IMR-90 (cell line): ENCODE results near the gene TMEM259. TPM values are rescaled to one million over a fixed set of nuclear protein-coding genes. Genes with fewer than 3 reads are reported as not detected.

Experiments used
- ATAC-seq: fragments of 200-7000 bp; cut with Tn5 transposase; 2 replicates; pipeline ENCODE4 v1.9.1; 2020; ENCODE audit warnings: low read depth, mild to moderate bottlenecking, moderate library complexity
- BruUV-seq: library from RNA; stranded (reverse); fragments of 400-500 nt; replicated peaks from 2 replicates; lab custom pipeline; 2021; lab: Mats Ljungman, UMichigan
- CTCF ChIA-PET: fragments of 300-600 bp; formaldehyde crosslinking; extraction: SDS; loops from one replicate; lab custom pipeline; 2021; ENCODE audit warnings: antibody characterized with exemption; lab: Yijun Ruan, JAX
- POLR2A ChIA-PET: fragments of 300-600 bp; sonication (Branson Sonifier 250); formaldehyde crosslinking; loops from one replicate; lab custom pipeline; 2022; ENCODE audit warnings: antibody characterized with exemption; ENCODE audit not compliant: unreplicated experiment; lab: Charles Lee
- DNase-seq: peaks from one replicate; pipeline ENCODE4 v3.0.0; 2013
- H2AFZ ChIP-seq: replicated peaks from 2 replicates; pipeline ENCODE3; 2013; ENCODE audit warnings: low read length, mild to moderate bottlenecking; ENCODE audit not compliant: poor library complexity
- H2AK5ac ChIP-seq: 2 replicates; pipeline ENCODE4 v1.6.1; 2013; ENCODE audit warnings: low read depth, low read length, inconsistent platforms
- H2AK9ac ChIP-seq: replicated peaks from 2 replicates; pipeline ENCODE3; 2013; ENCODE audit warnings: mild to moderate bottlenecking, low read depth, low read length, moderate library complexity; ENCODE audit not compliant: poor library complexity
- H2BK120ac ChIP-seq: 2 replicates; pipeline ENCODE4 v1.6.1; 2013; ENCODE audit warnings: low read depth, low read length, inconsistent platforms
- H2BK15ac ChIP-seq: 3 replicates; pipeline ENCODE4 v1.6.1; 2013; ENCODE audit warnings: low read depth, low read length, inconsistent platforms
- H2BK20ac ChIP-seq: 2 replicates; pipeline ENCODE4 v1.6.1; 2013; ENCODE audit warnings: low read depth, mild to moderate bottlenecking, inconsistent platforms, low read length, moderate library complexity
- H2BK5ac ChIP-seq: 2 replicates; pipeline ENCODE4 v1.6.1; 2013; ENCODE audit warnings: mild to moderate bottlenecking, low read depth, low read length, inconsistent platforms; ENCODE audit not compliant: poor library complexity, severe bottlenecking
- H3K14ac ChIP-seq: replicated peaks from 2 replicates; pipeline ENCODE4 v1.6.1; 2013; ENCODE audit warnings: low read depth, low read length, inconsistent platforms
- H3K18ac ChIP-seq: 2 replicates; pipeline ENCODE4 v1.6.1; 2013; ENCODE audit warnings: low read depth, low read length, control low read depth
- H3K23ac ChIP-seq: 2 replicates; pipeline ENCODE4 v1.6.1; 2013; ENCODE audit warnings: low read depth, low read length, inconsistent platforms
- H3K27ac ChIP-seq: 2 replicates; pipeline ENCODE4 v1.5.1; 2013; ENCODE audit warnings: mild to moderate bottlenecking, control low read depth, low read length; ENCODE audit not compliant: insufficient read depth
- H3K27me3 ChIP-seq: 2 replicates; pipeline ENCODE4 v1.6.1; 2013; ENCODE audit warnings: low read length; ENCODE audit not compliant: control insufficient read depth, insufficient read depth
- H3K36me3 ChIP-seq: 2 replicates; pipeline ENCODE4 v1.6.1; 2013; ENCODE audit warnings: low read length, mixed read lengths; ENCODE audit not compliant: control insufficient read depth, insufficient read depth
- H3K4ac ChIP-seq: 2 replicates; pipeline ENCODE4 v1.6.1; 2013; ENCODE audit warnings: low read depth, low read length, inconsistent platforms
- H3K4me1 ChIP-seq: 2 replicates; pipeline ENCODE4 v1.6.1; 2013; ENCODE audit warnings: low read length, mixed read lengths; ENCODE audit not compliant: control insufficient read depth, insufficient read depth
- H3K4me2 ChIP-seq: 2 replicates; pipeline ENCODE4 v1.6.1; 2013; ENCODE audit warnings: low read depth, mild to moderate bottlenecking, control low read depth, low read length, moderate library complexity
- H3K4me3 ChIP-seq: 2 replicates; pipeline ENCODE4 v1.5.1; 2013; ENCODE audit warnings: low read depth, mild to moderate bottlenecking, control low read depth, low read length, moderate library complexity; ENCODE audit not compliant: insufficient read depth
- H3K56ac ChIP-seq: 2 replicates; pipeline ENCODE4 v1.6.1; 2013; ENCODE audit warnings: low read length, inconsistent platforms; ENCODE audit not compliant: insufficient read depth; ENCODE audit errors: extremely low read depth
- H3K79me1 ChIP-seq, 2 experiments: 2 replicates each; pipeline ENCODE4 v1.6.1; 2013; ENCODE audit warnings: low read length in 2 of 2, inconsistent platforms in 1 of 2, low read depth in 1 of 2
- H3K9ac ChIP-seq: 2 replicates; pipeline ENCODE4 v1.6.1; 2013; ENCODE audit warnings: low read depth, low read length, control low read depth
- H3K9me1 ChIP-seq: 2 replicates; pipeline ENCODE4 v1.6.1; 2013; ENCODE audit warnings: low read length, inconsistent platforms; ENCODE audit not compliant: insufficient read depth
- H3K9me3 ChIP-seq: 2 replicates; pipeline ENCODE4 v1.6.1; 2013; ENCODE audit warnings: low read length; ENCODE audit not compliant: control insufficient read depth, insufficient read depth
- H4K20me1 ChIP-seq: 2 replicates; pipeline ENCODE4 v1.6.1; 2013; ENCODE audit warnings: low read length, inconsistent platforms; ENCODE audit not compliant: insufficient read depth
- H4K5ac ChIP-seq: 2 replicates; pipeline ENCODE4 v1.6.1; 2013; ENCODE audit warnings: mild to moderate bottlenecking, low read depth, low read length, control low read depth
- H4K8ac ChIP-seq, 2 experiments: 2 replicates each; pipeline ENCODE4 v1.6.1; 2013; ENCODE audit warnings: low read depth in 2 of 2, low read length in 2 of 2, control low read depth in 1 of 2, inconsistent platforms in 1 of 2
- H4K91ac ChIP-seq: 2 replicates; pipeline ENCODE4 v1.6.1; 2013; ENCODE audit warnings: low read depth, low read length, inconsistent platforms; ENCODE audit not compliant: insufficient read depth
- RFX5 ChIP-seq: IDR thresholded peaks from 2 replicates; pipeline ENCODE4 v1.8.0; 2012; ENCODE audit warnings: low read depth, mild to moderate bottlenecking, low read length, moderate library complexity
- WGBS, 2 experiments: methylation state at CpG; one replicate each; pipeline versions ENCODE4 v1.1.5 to v1.1.7; 2013; ENCODE audit warnings: missing lambda C conversion rate in 2 of 2; ENCODE audit not compliant: insufficient read length in 1 of 2; ENCODE audit errors: extremely low coverage in 2 of 2; 5-methylcytosine and 5-hydroxymethylcytosine counted together
- dilution Hi-C: fragments of 300-500 bp; cut with HindIII; formaldehyde crosslinking; loops from one replicate; pipeline ENCODE4 v1.14.3; 2018; ENCODE audit warnings: low sequenced_read_pairs; ENCODE audit not compliant: unreplicated experiment
- in situ Hi-C: fragments of 300-500 bp; cut with MboI; formaldehyde crosslinking; loops from 3 replicates; pipeline ENCODE4 v1.14.3; 2019; ENCODE audit warnings: low sequenced_read_pairs, inconsistent platforms, mixed read lengths
- intact Hi-C: fragments of 100-400 bp; cut with micrococcal nuclease; formaldehyde crosslinking; loops from 2 replicates; pipeline ENCODE4 v1.10.0; 2022
- polyA plus RNA-seq, 3 experiments: library from polyadenylated mRNA; depleted of rRNA; stranded (reverse); fragments of >200 nt; gene quantifications; 2 replicates each; pipeline ENCODE4 v1.2.3, GENCODE V29; 2012; ENCODE audit warnings: low replicate concordance in 1 of 3
- total RNA-seq: library from RNA; depleted of rRNA; stranded (reverse); fragments of >200 nt; gene quantifications from 2 replicates; pipeline ENCODE4 v1.2.3, GENCODE V29; 2012

The TMEM259 gene
- total and polyA plus RNA-seq, 2 of the 4 experiments (the other 2 are of a cell fraction), result 22.6 to 153 TPM

GRCh38 chr19:1009981-1010538 is 10.9 kb downstream of the TMEM259 start:
- dilution Hi-C loops (no loop called here), intact Hi-C loops (loop anchor here (2.0 kb wide), 1 partner anchor 231 kb away; the partner anchor contains the start of gene ATP5F1D)
- no TSS peak for BruUV-seq

More at GRCh38 chr19:1009981-1010538, 10.9 kb downstream of the TMEM259 start:
- CTCF ChIA-PET, result interaction anchor here (0.7 to 1.4 kb wide), 2 partner anchors 12 to 30 kb away, joined by 3 read pairs; partner anchors contain the start of gene ABCA7
- peak overlapping the region; percentile 77 for H2AK5ac ChIP-seq
- H2BK5ac ChIP-seq, result peak overlapping the region; percentile 71
- H2BK20ac ChIP-seq, result no peak overlapping the region
- H4K20me1 ChIP-seq, result peaks cover 46% of the 10 kb centered on the region
- no peak overlapping the region for H3K4me3 ChIP-seq
- in situ Hi-C loops, result no loop called here
- H4K91ac ChIP-seq, result peak overlapping the region; percentile 80
- peak overlapping the region; percentile 17; the same call in 1 of the 2 replicates for H3K9ac ChIP-seq
- H3K4me1 ChIP-seq, result peaks cover 17% of the 10 kb centered on the region
- no peak overlapping the region for H3K14ac ChIP-seq
- H2AFZ ChIP-seq, result peak overlapping the region; percentile 77
- no peak overlapping the region; the same call in 1 of the 2 replicates for H3K4me2 ChIP-seq
- peak overlapping the region; percentile 73 for H2AK9ac ChIP-seq
- no peak overlapping the region for H2BK15ac ChIP-seq
- H3K4ac ChIP-seq, result peak overlapping the region; percentile 77
- peaks cover 0 to 33% of the 10 kb centered on the region in 2 experiments; a peak in 3 of 4 replicates for H3K79me1 ChIP-seq
- peak overlapping the region; percentile 53 for H2BK120ac ChIP-seq
- peaks cover 38% of the 10 kb centered on the region for H3K36me3 ChIP-seq
- no peaks in the 10 kb centered on the region for H3K9me3 ChIP-seq
- 86% methylated on average over 7 of the region's 29 CpGs; no CpG with 5 or more reads in 1 of the 2 experiments for WGBS, 2 experiments
- ATAC-seq (peak; percentile 3), DNase-seq (no peak)
- H3K18ac ChIP-seq, result peak overlapping the region; percentile 26; the same call in 1 of the 2 replicates
- peak overlapping the region; percentile 65 for H3K27ac ChIP-seq
- H3K23ac ChIP-seq, result no peak overlapping the region
- H3K27me3 ChIP-seq, result no peaks in the 10 kb centered on the region
- H3K56ac ChIP-seq, result no peak overlapping the region
- no peak for TF ChIP-seq RFX5
- H4K5ac ChIP-seq, result no peak overlapping the region; the same call in 1 of the 2 replicates
- peak overlapping the region in 1 of 2 experiments; percentile 8; a peak in 1 of 4 replicates for H4K8ac ChIP-seq
- POLR2A ChIA-PET, result no interaction called here
- no peaks in the 10 kb centered on the region for H3K9me1 ChIP-seq
